ENCODE measurements around the gene S1PR4.

DNA sequence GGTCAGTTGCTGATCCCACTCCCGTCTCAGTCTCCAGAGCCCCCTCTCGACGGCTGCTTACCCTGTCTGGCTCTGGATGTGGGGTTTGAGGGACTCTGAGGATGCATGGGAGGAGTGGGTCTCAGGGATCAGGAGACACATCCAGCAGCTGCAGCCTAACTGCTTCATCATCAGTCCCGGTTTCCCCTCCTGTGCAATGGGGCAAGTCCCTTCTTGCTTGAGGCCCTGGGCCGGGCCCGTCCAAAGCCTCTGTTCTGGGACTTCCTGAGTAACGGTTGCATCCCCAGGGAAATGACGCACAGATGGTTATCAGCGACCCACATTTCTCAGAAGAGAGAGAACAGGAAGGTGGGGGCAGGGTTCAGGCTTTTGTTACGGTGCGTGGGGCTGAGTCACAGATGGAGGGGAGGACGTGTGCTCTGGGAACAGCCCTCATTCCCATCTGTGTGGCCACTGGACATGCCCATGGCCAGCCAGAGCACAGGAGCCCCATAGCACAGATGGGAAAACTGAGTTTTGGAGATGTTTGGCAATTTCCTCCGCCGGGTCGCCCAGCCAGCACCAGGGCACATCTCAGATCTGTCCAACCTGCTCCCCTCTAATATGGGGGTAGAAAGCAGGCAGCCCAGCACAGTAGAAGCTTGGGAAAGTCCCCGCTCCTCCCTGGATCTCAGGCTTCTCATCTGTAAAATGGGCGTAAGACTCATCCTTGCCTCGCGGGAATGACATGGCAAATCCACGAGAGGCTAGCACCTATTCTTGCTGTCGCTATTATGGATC, 23.4 kb upstream of the S1PR4 start:
- TF ChIP-seq, protein P1, sequence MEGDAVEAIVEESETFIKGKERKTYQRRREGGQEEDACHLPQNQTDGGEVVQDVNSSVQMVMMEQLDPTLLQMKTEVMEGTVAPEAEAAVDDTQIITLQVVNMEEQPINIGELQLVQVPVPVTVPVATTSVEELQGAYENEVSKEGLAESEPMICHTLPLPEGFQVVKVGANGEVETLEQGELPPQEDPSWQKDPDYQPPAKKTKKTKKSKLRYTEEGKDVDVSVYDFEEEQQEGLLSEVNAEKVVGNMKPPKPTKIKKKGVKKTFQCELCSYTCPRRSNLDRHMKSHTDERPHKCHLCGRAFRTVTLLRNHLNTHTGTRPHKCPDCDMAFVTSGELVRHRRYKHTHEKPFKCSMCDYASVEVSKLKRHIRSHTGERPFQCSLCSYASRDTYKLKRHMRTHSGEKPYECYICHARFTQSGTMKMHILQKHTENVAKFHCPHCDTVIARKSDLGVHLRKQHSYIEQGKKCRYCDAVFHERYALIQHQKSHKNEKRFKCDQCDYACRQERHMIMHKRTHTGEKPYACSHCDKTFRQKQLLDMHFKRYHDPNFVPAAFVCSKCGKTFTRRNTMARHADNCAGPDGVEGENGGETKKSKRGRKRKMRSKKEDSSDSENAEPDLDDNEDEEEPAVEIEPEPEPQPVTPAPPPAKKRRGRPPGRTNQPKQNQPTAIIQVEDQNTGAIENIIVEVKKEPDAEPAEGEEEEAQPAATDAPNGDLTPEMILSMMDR (IDR thresholded peaks at IDR 0.05) = no peak
- TF ChIP-seq POLR2A (IDR thresholded peaks at IDR 0.05) = peak in 1 of 2 donors; percentile 14

Data from Peyer's patch (tissue), 4 donors.